DND-41 (cell line): ENCODE data around the gene SDSL.

ENCODE experiments used
- ATAC-seq: fragments of 200-7000 bp; cut with Tn5 transposase; 3 replicates; pipeline ENCODE4 v1.9.1; 2021; ENCODE audit warnings: low read depth; ENCODE audit not compliant: insufficient read depth
- DNase-seq: peaks from one replicate; pipeline ENCODE4 v3.0.0-alpha.2; 2020
- H2AFZ ChIP-seq: 2 replicates; pipeline ENCODE4 v1.6.0; 2012; ENCODE audit warnings: low read depth, low read length
- H3K27ac ChIP-seq: 2 replicates; pipeline ENCODE4 v1.5.1; 2012; ENCODE audit warnings: low read length, inconsistent platforms
- H3K27me3 ChIP-seq: fragments of 200-600 bp; sonication (generic); 2 replicates; pipeline ENCODE4 v1.6.0; 2012; ENCODE audit warnings: low read length, mild to moderate bottlenecking, inconsistent platforms; ENCODE audit not compliant: insufficient read depth, poor library complexity
- H3K36me3 ChIP-seq: 2 replicates; pipeline ENCODE4 v1.5.1; 2012; ENCODE audit warnings: low read length, inconsistent platforms; ENCODE audit not compliant: insufficient read depth
- H3K4me1 ChIP-seq: 2 replicates; pipeline ENCODE4 v1.5.1; 2012; ENCODE audit warnings: mild to moderate bottlenecking, low read length; ENCODE audit not compliant: insufficient read depth
- H3K4me2 ChIP-seq: 2 replicates; pipeline ENCODE4 v1.6.0; 2012; ENCODE audit warnings: mild to moderate bottlenecking, moderate library complexity, low read length, inconsistent platforms; ENCODE audit not compliant: insufficient read depth
- H3K4me3 ChIP-seq, 2 experiments: fragments of 200-600 bp in 1 of 2; shearing (Covaris generic) in 1 of 2; 2 replicates each; pipeline ENCODE4 v1.5.1; 2012 to 2016; ENCODE audit warnings: inconsistent platforms in 2 of 2, low read length in 2 of 2, mild to moderate bottlenecking in 2 of 2, low read depth in 1 of 2, moderate library complexity in 1 of 2
- H3K79me2 ChIP-seq: 2 replicates; pipeline ENCODE4 v1.6.0; 2012; ENCODE audit warnings: low read length, inconsistent platforms; ENCODE audit not compliant: insufficient read depth
- H3K9ac ChIP-seq: 2 replicates; pipeline ENCODE4 v1.6.0; 2012; ENCODE audit warnings: low read depth, mild to moderate bottlenecking, inconsistent platforms, low read length, moderate library complexity
- H3K9me3 ChIP-seq: 2 replicates; pipeline ENCODE4 v1.5.1; 2012; ENCODE audit warnings: low read length, moderate library complexity, mild to moderate bottlenecking, inconsistent platforms; ENCODE audit not compliant: insufficient read depth, severe bottlenecking
- H4K20me1 ChIP-seq: 2 replicates; pipeline ENCODE4 v1.6.0; 2012; ENCODE audit warnings: low read length; ENCODE audit not compliant: insufficient read depth
- EZH2 ChIP-seq: IDR thresholded peaks from 3 replicates; pipeline ENCODE4 v1.6.1; 2012; ENCODE audit warnings: borderline replicate concordance, low read depth, mild to moderate bottlenecking, moderate library complexity, low read length, inconsistent platforms; ENCODE audit not compliant: severe bottlenecking
- TF ChIP-seq, protein P1 (sequence below): IDR thresholded peaks from 2 replicates; pipeline ENCODE4 v1.5.1; 2012; ENCODE audit warnings: borderline replicate concordance, low read length, moderate library complexity, mild to moderate bottlenecking; ENCODE audit not compliant: poor library complexity, severe bottlenecking; ENCODE audit errors: extremely low read depth

SDSL gene

DNA sequence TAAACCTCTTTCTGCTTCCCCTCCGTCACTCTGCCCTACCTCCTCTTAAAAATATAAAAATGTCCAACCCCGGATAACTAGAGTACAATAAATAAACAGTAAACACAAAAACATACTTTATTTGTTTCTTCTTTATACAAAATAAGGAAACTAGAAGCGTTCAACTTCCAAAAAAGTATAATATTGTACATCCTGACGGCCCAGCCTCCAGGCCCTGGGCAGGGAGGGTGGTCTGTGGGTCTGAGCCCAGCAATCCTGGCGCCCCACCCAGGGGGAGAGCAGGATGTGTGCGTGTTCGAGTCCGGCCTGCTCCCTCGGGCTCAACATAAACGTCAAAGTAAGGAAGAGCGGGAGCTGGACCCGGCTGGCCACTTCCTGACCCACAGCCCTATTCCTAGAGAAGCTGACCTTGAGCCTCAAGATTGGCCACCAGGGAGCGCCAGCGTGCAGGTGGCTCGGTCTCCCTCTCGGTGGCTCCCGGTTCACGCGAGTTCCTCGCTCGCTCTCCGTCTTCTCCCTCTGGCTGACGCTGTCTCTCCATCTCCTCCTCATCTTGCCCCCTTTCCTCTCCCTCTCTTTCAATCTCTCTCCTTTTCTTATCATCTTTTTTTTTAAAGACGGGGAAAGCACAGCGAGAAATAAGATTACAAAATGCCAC lies 40.1 kb downstream of the SDSL start:
- no peaks in the 10 kb centered on the region for H3K4me1 ChIP-seq
- H3K36me3 ChIP-seq = no peaks in the 10 kb centered on the region
- no peaks in the 10 kb centered on the region for H3K79me2 ChIP-seq
- no peaks in the 10 kb centered on the region for H3K9me3 ChIP-seq
- TF ChIP-seq EZH2 = no peak
- TF ChIP-seq, protein P1, sequence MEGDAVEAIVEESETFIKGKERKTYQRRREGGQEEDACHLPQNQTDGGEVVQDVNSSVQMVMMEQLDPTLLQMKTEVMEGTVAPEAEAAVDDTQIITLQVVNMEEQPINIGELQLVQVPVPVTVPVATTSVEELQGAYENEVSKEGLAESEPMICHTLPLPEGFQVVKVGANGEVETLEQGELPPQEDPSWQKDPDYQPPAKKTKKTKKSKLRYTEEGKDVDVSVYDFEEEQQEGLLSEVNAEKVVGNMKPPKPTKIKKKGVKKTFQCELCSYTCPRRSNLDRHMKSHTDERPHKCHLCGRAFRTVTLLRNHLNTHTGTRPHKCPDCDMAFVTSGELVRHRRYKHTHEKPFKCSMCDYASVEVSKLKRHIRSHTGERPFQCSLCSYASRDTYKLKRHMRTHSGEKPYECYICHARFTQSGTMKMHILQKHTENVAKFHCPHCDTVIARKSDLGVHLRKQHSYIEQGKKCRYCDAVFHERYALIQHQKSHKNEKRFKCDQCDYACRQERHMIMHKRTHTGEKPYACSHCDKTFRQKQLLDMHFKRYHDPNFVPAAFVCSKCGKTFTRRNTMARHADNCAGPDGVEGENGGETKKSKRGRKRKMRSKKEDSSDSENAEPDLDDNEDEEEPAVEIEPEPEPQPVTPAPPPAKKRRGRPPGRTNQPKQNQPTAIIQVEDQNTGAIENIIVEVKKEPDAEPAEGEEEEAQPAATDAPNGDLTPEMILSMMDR = peak; percentile 76
- H3K4me3 ChIP-seq = no peak overlapping the region
- no peak overlapping the region for H3K9ac ChIP-seq
- H2AFZ ChIP-seq = no peak overlapping the region
- peak; percentile 49 for DNase-seq
- H3K27ac ChIP-seq = no peak overlapping the region
- H4K20me1 ChIP-seq = no peaks in the 10 kb centered on the region
- no peaks in the 10 kb centered on the region for H3K27me3 ChIP-seq
- H3K4me2 ChIP-seq = no peak overlapping the region
- ATAC-seq = peak; percentile 63; the same call in 2 of the 3 replicates

DNA sequence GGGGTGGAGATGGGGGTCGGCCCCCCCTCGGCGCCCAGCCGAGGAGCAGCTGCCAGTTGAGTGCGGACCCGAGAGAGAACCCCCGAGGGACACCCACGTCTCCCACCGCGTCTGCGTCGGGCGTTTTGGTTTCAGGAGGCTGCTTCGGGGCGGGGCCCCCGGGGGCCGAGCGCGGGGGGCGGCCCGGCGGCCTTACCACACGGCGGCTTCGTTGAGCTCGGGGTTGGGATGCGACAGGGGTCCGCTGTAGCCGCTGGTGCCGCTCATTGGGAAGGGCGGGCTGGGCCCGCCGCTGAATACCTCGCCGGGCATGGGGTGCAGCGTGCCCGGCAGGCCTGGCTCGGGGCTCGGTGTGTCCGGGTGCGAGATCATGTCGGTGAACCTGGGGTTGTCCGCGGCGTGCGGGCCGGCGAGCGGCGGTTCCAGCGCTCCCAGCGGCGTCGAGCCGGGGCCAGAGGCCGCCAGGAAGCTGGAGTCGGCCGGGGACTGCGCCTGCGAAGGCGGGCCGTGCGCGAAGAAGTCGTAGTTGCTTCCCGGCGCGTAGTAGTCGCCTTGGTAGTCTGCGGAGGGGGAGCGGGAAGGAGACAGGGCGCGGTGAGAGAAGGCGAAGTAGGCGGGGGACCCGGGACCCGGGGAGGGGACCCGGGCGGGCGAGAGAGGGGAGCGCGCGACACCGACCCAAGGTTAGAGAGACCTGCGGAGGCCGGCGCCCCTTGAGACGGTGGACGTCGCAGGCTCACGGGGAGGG lies 41.0 kb downstream of the SDSL start:
- Histone ChIP-seq H3K79me2 (no peaks in the 10 kb centered on the region), H3K27me3 (no peaks in the 10 kb centered on the region), H3K36me3 (no peaks in the 10 kb centered on the region), H2AFZ (no peak overlapping the region), H3K9me3 (no peaks in the 10 kb centered on the region), H3K4me1 (no peaks in the 10 kb centered on the region), H4K20me1 (no peaks in the 10 kb centered on the region), H3K27ac (no peak overlapping the region), H3K4me2 (no peak overlapping the region), H3K9ac (no peak overlapping the region), H3K4me3 (no peak overlapping the region)
- ATAC-seq (no peak), DNase-seq (no peak)
- TF ChIP-seq EZH2 = no peak
- TF ChIP-seq, protein P1 = no peak

DNA sequence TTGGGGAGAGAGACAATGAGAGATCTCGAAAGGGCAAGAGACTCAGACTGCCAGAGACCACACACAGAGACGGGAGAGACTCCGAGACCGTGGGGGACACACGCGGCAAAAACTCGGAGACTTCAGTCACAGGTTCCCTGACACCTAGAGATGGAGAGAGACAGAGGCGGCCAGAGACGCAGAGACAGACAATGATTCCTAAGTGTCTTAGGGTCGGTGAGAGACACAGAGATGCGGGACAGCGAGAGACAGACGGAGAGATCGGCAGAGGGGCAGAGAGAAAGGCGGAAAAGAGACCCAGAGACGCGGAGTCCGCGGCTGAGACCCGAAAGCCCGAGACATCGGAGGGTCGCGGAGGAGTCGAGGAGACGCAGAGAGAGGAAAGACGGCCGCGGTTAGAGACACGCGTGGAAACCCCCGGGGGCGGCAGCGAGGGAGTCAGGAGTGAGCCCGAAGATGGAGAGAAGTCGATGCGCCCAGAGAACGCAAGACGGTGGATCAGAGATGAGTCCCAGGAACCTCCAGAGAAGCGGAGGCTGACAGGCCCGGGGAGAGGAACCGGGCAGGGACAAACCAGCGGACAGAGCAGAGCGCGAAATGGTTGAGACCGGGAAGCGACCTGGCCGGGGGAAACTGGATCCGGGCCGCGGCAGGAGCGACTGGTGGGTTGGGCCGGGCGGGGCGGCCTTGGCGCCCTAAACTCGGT lies 41.7 kb downstream of the SDSL start:
- Histone ChIP-seq H3K4me1 (no peaks in the 10 kb centered on the region), H3K36me3 (no peaks in the 10 kb centered on the region), H3K9me3 (no peaks in the 10 kb centered on the region), H3K27me3 (no peaks in the 10 kb centered on the region), H3K79me2 (no peaks in the 10 kb centered on the region), H3K4me3 (no peak overlapping the region), H3K4me2 (no peak overlapping the region), H4K20me1 (no peaks in the 10 kb centered on the region), H3K27ac (no peak overlapping the region), H2AFZ (no peak overlapping the region), H3K9ac (no peak overlapping the region)
- DNase-seq (no peak), ATAC-seq (no peak)
- TF ChIP-seq, protein P1 = no peak
- TF ChIP-seq EZH2 = no peak
